NCI-H1092 (cell line): ENCODE measurements around the gene THY1.
"Not testable (repeated sequence)": the region's sequence is repeated elsewhere in the genome, so short reads cannot be mapped to it uniquely, and the experiment has no call there.

Experiments
- DNase-seq: peaks from one replicate; lab custom pipeline; 2025; lab: John Stamatoyannopoulos, UW

THY1 gene

GRCh38 chr11:119422809-119423508, at the start of gene THY1:
TSS of gene THY1 (minus strand) at chr11:119423172. CDS start at chr11:119420905, 2,267 bp downstream.
- DNase-seq: peak; percentile 72

- no peak for DNase-seq
Measured at GRCh38 chr11:119472186-119472855, 49.3 kb upstream of the THY1 start.

- DNase-seq: no peak
Measured at GRCh38 chr11:119471329-119471728, 48.4 kb upstream of the THY1 start.

- DNase-seq: no peak
Measured at GRCh38 chr11:119470317-119471291, 47.6 kb upstream of the THY1 start.

- no peak for DNase-seq
Measured at GRCh38 chr11:119469506-119469905, 46.5 kb upstream of the THY1 start.

GRCh38 chr11:119468511-119468910, 45.5 kb upstream of the THY1 start:
- DNase-seq: no peak

- peak; percentile 15 for DNase-seq
Measured at GRCh38 chr11:119461229-119461963, 38.4 kb upstream of the THY1 start.

- no peak for DNase-seq
Measured at GRCh38 chr11:119460582-119460981, 37.6 kb upstream of the THY1 start.

GRCh38 chr11:119460097-119460496, 37.1 kb upstream of the THY1 start:
- DNase-seq: no peak

GRCh38 chr11:119459293-119459976, 36.5 kb upstream of the THY1 start:
- no peak for DNase-seq

GRCh38 chr11:119455708-119456107, 32.7 kb upstream of the THY1 start:
- not testable (repeated sequence) for DNase-seq

- not testable (repeated sequence) for DNase-seq
Measured at GRCh38 chr11:119455241-119455640, 32.3 kb upstream of the THY1 start.

GRCh38 chr11:119453881-119454280, 30.9 kb upstream of the THY1 start:
- no peak for DNase-seq

- DNase-seq: no peak
Measured at GRCh38 chr11:119450590-119451326, 27.8 kb upstream of the THY1 start.

GRCh38 chr11:119449498-119449897, 26.5 kb upstream of the THY1 start:
- DNase-seq: no peak

- DNase-seq: no peak
Measured at GRCh38 chr11:119448380-119448779, 25.4 kb upstream of the THY1 start.

GRCh38 chr11:119447664-119448242, 24.8 kb upstream of the THY1 start:
- no peak for DNase-seq

- DNase-seq: no peak
Measured at GRCh38 chr11:119446871-119447663, 24.1 kb upstream of the THY1 start.

- DNase-seq: no peak
Measured at GRCh38 chr11:119446434-119446833, 23.5 kb upstream of the THY1 start.
